HG03095 (cell line): Measurements from ENCODE around the gene PITPNM2.

ENCODE experiments used
- ATAC-seq: cut with Tn5 transposase; IDR thresholded peaks from one replicate; pipeline ENCODE4 v1.9.1; 2021; ENCODE audit warnings: moderate library complexity; ENCODE audit not compliant: unreplicated experiment

PITPNM2 gene

DNA sequence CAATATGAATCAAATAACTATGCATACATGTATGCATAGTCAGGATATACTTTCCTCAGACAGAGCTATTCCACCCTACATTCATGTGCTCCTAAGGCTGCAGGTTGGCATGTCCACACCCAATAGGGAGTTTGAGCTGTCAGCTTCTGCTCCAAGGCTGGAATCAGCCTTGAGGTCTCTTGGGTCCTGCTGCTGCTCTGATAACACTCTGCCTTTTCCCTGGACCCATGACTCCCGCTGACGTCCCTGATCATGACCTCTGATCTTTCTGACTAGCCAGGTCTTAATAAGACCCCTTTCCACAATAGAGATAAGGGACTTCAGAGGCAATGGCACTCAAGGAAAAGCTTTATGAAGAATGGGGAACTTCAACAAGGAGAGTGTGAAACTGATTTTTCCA lies 5.7 kb downstream of the PITPNM2 start:
- ATAC-seq, result no peak

DNA sequence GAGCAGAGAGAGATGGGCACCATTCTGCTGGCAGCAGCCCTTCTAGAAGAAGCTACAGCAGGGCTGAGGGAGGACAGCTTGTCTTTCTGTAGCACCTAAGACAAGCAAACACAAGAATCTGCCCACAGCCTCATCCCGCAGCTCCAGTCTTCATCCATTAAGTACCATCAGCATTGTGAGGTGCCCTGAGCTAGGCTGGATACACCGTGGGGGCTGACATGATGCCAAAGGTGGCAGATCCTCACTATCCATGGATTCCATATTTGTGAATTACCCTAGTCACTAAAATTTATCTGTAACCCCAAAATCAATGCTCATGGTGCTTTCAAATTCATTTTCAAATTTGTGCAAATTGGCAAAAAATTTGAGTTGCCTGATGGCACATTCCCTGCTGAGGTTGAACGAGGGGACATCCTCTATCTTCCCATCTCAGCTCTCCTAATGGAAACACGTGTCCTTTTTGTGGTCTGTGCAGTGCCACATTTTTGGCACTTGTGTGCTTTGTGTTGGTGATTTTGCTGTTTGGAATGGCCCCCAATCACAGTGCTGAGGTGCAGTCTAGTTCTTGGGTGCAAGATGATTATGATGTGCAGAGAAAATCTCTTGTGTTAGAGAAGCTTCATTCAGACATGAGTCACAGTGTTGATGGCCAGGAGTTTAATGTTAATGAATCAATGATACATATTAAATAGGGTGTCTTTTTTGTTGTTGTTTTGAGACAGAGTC lies 7.0 kb downstream of the PITPNM2 start:
- ATAC-seq, result no peak

DNA sequence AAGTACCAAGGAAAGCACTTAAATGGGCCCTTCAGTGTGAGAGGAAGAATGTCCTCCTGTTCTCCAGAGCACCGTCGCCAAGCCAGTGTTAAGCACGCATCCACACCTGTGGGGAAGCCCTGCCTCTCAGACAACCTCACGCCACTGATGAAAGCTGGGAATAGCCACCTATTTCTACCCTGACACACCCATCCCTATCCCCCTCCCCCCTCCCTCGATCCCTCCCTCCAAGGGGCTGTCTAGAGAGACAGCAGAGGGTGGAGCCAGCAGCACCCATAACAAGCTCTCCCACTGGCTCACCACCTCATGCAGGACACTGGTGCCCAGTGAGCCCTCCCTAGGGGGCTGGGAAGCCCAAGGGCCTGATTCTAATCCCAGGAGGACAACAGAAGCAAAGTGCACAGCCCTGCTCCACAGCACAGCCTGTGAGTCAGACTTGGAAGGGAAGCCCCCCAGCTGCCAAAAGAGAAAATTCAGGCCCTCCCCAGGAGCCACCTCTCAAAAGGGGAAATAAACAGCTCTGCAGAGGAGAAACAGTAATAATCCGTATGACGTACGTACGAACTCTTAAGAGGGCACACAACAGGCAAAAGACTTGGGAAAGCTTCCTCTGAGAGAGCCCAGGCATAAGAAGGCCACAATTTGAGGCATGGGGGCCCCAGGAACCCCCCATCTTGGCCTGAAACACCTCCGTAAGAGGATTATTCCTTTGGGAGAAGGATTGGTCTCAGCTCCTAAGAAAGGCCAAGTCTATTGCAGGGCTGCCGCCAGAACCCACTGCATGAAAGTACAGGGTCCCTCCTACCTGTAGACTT lies 7.8 kb downstream of the PITPNM2 start:
- no peak for ATAC-seq

DNA sequence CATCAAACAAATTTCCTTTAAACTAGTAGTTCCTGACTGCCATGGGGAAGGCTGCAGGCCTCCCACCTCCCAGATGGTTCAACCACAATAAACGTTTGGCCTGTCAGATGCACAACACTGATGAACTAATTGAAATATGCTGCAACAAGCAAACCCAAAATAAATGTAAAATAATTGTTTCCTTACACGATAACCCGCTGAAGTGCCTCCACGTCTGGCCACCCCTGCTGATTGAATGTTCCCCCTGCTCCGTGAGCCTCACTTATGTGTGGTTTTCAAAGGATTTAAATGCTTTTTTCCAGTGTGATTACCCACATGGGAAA lies 8.4 kb downstream of the PITPNM2 start:
- no peak for ATAC-seq

DNA sequence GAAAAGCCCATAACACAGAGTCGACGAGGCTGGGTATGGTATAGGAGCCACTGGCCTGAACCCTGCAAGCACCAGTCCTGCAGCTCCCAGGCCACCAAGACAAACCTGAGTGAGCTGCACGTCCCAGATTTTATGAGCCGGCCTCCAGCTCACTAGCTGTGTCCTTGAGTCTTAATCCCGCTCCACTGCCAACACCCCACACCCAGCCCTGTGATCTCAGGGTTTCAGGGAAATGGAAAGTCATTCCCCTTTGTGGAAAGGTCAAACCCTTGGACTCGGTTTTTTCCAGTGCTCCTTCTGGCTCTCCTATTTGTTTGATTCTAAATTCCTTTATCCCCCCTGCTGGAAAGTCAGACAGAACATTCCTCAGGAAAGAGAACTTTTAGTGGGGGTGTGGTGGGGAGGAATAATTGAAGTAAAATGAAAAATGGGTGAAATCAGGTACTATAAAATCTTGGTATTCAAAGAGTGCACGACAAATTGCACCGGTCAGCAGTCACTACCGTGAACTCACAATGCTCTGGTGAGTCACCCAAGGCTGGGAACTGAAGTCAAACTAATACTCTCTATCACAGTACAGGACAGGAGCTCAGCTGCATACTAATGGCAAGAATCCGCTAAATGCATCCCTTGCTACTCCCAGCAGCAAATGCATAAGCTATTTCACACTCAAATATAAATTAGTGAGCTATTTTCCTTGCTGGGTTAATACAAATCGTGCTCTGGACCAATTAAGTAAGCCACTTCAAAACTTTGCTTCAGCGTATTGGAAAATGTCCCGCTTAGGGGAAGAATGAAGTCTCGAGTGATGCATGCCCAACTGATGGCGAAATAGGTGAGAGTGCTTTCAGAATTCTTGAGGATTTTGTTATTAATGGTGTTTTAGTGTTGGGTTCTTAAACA lies 9.0 kb downstream of the PITPNM2 start:
- no peak for ATAC-seq

DNA sequence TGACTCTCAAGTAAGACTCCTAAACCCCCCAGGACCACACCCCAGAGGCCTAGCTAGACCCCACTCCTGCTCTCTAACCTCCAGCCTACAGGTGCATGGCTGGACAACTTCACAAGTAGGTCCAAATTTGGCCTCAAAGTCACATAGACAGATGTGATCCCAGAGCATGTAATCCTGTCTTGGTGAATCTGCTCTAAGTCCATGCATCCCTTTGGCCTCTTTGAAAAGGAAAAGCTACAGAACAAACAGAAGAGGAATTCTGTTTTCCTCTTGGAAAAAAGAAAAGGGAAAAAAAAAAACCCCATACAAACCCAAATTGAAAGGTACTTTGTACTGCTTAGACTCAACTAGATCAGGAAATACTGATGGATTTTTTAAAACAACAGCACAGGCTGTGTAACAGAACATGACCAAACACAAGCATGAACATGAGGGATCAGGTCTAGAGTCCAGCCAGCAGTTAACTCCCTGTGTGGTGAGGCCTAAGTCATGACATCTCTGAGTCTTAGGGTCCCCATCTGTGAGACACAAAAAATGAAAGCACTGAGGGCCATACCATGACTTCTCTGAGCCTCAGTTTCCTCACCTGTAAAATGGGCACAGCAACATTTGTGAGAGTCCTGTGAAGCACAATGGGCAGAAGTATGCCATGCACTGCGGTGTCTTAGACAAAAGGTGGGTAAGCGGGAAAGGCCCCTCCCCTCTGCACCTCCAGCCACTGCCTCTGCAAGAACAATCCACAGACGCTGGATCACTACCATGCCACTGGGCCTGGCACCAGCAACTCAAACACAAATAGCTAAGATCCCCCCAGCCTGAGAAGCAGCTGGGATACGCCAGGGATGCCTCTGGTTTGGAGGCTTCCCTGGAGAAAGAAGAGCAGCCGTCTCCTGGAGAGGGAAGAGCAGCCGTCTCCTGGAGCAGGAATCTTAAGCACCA lies 9.9 kb downstream of the PITPNM2 start:
- ATAC-seq, result no peak

DNA sequence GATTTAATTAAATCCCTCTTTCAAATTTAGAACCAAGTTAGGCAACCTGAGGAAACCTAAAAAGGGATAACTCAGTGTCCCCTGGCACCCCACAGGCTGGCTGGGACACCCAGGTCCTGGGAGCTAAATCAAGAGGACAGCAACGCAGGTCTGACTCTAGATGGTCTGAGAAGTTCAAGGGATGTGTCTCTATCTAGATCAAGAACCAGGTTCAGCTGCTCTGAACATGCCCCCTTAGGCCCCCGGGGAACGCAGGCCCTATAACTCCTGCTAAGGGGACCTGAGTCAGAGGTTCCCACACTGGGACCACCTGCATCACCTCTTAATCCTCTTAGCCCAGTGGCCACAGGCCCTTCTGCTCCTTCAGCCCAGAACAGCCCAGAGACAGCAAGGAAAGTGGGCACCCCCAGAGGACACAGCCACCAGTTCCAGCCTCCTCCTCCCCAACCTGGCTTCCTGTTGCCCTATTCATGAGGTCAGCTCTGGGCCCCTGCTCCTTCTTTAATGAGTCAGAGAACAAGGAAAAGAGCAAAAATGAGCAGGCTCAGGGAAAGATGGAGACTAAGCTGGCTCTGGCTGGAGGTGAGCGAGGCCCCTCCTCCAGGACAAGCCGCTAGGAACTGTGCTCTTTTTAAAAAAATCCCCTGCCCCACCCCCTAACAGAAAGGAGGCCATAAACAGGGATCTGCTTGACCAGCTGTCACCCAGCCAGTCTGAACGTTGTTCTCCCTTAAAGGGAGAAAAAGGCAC lies 10.8 kb downstream of the PITPNM2 start:
- ATAC-seq, result no peak

DNA sequence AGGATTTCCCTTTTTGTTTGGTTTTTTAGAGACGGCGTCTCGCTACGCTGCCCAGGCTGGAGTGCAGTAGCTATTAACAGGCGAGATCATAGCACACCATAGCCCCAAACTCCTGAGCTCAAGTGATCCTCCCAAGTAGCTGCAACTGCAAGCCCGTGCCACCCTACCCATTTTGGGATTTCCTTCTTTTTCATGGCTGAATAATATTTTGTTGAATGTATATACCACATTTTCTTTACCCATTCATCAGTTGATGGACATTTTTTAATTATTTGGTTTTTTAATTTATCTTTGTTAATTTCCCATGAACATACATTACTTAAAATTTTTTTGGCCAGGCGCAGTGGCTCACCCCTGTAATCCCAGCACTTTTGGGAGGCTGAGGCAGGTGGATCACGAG lies 15.2 kb downstream of the PITPNM2 start:
- no peak for ATAC-seq

DNA sequence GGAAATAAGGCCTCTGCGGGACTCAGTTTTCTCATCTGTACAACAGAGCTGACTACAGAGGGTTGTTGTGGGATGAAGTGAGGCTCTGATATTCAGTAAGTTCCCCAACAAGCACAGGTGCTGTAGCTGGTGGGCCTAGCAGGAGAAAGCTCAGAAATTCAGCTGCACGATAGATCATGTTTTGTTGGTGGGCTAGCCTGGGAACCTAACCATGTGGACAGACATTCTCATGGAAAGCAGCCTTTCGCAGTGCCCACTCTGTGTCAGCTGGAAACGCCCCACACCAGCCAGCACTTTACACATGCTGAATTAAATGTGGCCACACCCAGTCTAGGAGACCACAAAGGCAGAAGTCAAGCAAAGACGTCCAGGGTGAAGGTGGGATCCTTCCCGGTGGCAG lies 16.1 kb downstream of the PITPNM2 start:
- ATAC-seq, result no peak

DNA sequence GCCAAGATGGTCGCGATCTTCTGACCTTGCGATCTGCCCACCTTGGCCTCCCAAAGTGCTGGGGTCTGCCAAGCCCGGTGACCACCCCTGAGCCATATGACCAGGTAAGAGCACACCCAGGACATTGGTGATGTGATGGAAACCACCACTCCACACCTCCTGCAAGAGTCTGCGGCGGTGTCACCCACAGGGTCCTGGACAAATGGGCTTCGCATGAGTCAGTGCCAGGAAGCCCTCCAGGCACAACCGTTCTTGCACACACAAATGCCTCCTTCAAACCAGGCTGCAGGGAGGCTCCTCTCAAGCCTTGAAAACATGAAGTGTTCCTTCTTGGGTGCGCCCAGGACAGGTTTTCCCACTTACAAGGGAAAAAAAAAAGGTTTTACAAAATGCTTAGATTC lies 16.6 kb downstream of the PITPNM2 start:
- ATAC-seq, result no peak

DNA sequence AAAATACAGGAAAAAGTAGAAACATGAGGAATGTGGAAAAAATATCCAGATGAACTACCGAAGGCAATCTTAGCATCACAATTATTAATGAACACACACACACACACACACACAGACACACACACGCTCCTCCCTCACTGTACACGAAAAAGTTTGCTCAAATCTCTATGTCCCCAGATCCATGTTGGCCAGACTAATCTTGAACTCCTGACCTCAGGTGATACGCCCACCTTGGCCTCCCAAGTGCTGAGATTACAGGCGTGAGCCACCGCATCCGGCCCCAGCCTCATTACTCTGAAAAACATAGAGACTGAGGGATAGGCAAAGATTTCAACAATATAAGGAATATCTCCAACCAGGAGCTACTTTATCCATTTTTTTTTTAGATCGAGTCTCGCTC lies 17.2 kb downstream of the PITPNM2 start:
- no peak for ATAC-seq

DNA sequence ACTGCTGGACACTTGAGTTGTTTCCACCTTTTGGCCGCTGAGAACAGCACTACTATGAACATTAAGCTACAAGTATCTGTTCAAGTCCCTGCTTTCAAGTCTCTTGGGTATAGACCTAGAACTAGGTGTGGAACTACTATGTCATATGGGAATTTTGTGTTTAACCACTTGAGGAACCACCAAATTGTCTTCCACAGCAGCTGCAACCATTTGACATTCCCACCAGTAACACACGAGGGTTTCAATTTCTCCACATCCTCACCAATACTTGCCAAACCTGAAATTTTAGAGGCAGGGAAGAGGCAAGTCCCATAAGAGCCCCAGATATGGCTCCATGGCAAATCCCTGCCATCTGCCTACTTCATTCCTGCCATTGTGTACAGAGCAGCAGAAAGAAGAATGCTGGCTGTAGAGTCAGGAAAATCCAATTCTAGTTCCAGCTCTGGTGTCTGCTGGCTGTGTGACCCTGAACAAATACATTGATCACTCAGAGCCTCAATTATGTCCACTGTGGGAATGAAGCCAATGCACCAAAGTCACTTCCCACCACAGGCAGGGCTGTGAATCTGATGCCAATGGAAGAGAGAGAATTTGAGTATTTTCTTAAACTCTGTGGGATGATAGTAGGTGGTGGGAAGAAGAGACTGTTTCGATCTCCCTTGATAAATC lies 17.8 kb downstream of the PITPNM2 start:
- no peak for ATAC-seq

DNA sequence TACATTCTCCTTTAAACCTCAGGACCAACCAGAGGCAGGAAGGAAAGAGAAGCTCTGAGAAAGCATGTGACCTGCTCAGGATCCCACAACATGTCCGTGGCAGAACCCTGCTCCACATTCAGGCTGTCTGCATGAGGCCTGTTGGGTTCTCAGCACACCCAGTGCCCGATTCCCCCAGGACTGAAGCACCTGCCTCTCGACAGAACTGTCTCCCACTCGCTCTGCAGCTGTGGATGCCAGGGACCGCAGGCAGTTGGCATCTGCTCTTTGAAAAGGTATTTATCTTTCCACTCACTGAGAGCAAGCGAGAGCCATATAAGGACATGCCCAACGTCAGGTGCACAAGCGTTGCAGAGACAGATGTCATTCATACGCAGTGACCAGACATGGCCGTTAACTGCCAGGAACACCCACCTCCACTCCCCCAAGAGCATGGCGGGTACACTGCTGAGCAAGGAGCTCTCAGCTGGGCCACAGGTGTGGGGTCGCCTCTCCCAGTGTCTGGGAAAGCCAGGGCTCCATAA lies 18.9 kb downstream of the PITPNM2 start:
- no peak for ATAC-seq

DNA sequence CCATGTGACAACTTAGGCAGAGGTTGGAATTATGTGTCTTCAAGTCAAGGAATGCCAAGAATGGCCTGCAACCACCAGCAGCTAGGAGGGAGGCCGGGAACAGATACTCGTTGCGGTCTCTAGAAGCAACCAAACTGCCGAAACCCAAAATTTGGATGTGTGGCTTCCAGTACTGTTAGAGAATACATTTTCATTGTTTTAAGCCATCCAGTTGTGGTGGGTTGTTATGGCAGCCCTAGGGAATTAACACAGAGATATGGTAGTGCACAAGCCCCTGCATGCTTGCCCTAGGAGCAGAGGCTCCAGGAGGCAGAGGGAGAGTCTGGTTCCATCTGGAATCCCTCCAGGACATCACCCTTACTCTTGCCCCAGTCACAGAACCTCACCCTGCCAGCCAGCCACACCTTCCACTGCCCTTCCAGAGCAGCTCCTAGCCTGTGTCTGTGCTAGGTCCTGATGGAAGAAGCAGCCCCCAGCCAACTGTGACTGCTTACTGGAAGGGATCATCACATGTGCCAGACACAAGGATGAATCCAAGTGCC lies 19.5 kb downstream of the PITPNM2 start:
- ATAC-seq, result no peak

DNA sequence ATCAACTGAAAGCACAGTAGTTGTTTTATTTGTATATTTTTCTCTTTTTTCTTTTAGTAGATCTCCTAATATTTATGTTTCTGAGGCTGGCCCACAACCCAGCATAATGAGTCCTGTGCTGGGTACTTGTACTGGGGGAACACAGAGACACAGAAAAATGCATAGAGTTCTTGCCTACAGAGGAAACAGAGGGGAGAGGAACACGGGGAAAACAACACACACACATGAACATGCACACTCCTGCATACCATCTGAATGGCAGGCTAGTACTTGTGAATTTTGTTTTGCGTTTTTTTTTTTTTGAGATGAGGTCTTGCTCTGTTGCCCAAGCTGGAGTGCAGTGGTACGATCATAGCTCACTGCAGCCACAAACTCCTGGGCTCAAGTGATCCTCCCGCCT lies 21.3 kb downstream of the PITPNM2 start:
- no peak for ATAC-seq

DNA sequence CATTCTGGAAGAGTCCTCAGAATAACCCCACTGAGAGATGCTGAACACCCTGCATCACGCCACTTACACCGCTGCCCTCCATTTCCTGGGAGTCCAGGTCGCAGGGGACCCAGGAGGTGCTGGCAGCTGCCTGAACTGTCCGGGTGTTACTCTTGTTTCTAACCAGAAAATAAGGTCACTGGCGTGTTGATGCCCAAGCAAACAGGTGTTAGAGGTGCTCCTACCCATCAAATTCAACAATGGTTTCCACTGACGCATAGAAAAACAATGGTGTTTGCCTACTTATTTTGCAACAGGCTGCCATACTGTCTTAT lies 23.8 kb downstream of the PITPNM2 start:
- ATAC-seq, result no peak

DNA sequence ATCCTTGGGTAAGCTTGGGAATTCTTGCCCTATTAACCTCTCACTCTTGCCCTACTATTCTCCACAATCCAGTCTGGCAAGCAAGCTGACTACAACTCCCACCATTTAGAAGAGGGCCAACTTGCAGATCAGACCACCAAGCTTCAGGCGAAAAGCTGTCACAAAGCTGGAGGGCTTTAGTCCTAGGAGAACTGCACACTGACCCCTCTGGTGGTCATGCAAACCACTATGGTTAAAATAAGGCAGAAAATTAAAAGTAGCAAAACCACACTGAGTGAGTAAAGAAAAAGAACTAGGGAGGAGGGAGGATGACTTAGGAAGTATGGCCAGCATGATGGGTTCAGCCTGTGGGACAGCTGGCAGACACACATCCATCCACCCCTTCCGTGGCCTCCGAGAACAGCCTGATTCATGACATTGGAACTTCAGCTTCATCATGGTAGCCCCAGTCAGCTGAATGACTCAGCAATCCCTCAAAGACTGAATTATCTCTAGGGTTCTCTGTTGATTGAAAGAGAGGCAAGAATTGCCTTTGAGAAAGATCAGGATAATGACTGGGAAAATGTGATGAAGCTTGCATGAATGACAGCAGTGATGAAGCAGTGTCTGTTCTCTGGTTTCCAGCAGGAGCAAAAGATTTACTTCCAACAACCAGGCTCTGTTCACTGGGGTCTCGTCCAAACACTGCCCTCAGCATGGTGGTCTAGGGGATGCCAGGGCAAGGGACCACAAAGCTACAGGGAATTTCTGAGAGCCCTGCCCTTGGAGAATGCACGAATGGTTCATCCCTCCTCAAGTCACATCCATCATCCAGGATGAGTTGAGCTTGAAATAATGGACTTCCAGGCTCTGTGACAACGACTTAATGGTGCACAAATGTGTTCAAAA lies 24.4 kb downstream of the PITPNM2 start:
- ATAC-seq, result no peak

DNA sequence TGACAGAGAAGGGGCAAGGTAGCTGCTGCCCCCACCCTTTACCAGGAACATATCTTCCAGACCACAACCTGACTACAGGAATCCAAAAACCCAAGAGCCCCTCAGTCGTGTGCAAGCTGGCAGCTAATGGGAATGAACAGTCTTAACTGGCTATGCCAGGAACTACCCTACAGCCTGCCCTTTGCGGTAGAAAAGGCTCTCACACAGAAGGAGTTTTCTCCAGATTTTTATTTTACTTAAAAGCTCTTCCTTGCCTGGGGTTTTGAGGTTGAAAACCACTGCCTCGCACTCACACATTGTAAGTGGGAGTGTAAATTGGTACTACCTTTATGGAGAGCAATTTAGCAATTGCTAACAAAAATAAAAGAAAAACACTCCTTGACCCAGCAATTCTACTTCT lies 28.3 kb downstream of the PITPNM2 start:
- no peak for ATAC-seq
